LNCAP (cell line): ENCODE data around the gene DNHD1.
A peak's percentile ranks its signal among the peaks of the same experiment; 100 is the strongest.

Experiments used
- TF ChIP-seq, protein P1 (sequence below): fragments of 450-650 bp; IDR thresholded peaks from 2 replicates; pipeline ENCODE4 v1.5.1; 2017; ENCODE audit warnings: mild to moderate bottlenecking

DNHD1 gene

DNA sequence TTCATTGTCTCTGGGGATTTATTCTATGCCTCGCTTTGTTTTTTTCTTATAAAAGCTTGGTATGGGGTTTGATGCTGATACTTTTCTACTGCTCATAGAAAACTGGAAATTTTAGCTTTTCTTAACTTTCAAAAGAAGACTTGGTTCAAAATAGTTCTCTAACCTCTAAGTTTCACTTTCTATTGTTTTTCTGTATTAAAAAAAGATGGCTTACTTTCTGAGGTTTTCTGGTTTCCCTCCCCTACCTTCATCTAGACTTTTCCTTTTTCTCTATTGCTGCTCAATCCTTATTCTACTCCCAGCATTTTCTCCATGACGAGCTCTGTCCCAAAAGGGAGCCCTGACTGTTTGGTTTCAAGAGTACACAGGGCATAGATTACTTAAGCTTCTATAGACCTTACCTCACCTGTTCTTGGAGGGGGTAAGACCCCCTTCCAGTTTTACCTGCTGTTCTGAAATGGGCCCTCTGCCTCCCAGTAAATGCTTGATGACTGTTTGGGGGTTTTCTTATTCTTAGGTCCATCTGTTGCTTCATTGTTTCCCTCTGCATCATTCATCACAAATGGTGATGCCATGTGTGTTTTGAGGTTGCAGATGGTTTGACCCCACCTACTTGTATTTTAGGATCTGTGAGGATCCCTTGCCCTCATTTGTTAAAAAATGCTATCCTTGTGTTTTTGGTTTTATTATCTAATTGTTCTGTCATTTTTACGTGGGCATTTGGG lies 29.5 kb downstream of the DNHD1 start:
- TF ChIP-seq, protein P1, sequence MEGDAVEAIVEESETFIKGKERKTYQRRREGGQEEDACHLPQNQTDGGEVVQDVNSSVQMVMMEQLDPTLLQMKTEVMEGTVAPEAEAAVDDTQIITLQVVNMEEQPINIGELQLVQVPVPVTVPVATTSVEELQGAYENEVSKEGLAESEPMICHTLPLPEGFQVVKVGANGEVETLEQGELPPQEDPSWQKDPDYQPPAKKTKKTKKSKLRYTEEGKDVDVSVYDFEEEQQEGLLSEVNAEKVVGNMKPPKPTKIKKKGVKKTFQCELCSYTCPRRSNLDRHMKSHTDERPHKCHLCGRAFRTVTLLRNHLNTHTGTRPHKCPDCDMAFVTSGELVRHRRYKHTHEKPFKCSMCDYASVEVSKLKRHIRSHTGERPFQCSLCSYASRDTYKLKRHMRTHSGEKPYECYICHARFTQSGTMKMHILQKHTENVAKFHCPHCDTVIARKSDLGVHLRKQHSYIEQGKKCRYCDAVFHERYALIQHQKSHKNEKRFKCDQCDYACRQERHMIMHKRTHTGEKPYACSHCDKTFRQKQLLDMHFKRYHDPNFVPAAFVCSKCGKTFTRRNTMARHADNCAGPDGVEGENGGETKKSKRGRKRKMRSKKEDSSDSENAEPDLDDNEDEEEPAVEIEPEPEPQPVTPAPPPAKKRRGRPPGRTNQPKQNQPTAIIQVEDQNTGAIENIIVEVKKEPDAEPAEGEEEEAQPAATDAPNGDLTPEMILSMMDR: no peak

DNA sequence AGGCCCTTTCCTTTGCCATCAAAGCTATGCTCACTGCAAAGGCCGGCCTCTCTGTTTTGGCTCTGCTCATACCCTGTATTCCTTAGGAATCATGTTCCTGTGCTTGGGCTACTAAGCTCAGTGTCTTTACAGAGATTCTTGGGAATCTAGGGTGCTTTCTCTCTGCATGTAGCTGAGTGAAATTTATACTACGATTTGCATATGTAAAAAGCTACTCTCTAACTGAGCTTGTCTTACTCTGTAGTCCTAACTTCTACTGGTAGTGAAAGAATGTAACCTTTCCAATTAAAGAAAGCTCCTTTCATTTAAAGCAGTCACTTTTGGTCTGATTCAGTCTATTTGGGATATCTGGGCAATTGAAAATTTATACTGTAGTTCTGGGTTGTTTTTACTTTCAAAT lies 32.2 kb downstream of the DNHD1 start:
- TF ChIP-seq, protein P1: no peak

DNA sequence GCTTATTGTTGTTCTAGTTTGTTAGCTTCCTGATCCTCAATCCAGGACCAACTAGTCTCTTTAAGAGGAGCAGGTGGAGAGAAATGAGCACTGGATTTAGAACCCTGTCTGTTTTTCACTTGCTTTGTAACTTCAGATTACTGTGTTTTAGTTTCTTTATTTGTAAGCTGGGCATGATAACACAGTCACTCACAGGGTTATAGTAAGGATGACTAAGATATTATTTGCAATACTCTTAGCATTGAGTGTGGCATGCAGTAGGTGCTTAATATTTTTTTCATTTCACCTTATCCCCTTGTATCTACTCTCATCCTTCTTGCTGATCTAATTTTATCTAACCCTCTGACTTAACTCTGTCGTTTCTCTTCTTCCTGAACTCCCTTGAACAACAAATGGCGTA lies 33.8 kb downstream of the DNHD1 start:
- TF ChIP-seq, protein P1: no peak

DNA sequence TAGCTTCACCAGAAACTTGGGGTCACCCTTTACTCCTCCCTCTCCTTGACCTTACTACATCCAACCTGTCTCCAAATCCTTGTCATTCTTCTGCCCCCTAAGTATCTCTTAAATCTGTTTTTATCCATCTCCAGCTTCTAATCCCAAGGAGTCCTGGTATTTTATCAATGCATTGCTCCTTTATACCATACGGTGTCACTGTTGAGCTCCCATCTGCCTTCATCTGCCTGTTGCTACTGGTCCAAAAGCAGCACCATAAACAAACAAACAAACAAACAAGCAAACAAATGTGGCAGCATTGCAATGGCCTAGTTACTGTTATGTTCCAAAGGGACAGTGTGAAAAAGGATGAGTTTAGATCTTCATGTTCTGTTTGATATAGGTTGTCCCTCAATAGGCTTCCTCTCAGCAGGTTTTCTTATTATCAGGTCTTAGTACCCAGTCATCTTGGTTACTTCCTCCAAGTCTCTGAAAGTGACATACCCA lies 34.2 kb downstream of the DNHD1 start:
- TF ChIP-seq, protein P1: peak; percentile 82

DNA sequence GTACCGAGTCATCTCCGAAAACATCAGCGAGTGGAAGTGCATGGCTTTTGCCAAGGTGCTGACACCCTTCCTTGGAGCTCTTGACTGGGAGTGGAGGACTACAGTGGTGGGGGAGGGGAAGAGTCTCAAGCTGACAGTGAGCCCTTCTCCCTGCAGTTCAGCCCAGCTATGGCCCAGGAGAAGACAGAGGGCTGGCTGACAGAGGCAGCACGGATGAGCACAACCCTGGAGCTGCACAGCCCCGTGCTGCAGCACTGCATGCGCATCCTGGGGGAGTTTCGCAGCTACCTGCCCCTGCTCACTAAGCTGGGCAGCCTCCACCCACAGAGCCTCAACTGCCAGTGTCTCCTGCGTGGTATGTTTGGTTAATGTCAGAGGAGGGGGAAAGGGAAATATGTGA lies 41.4 kb downstream of the DNHD1 start:
- TF ChIP-seq, protein P1: no peak

DNA sequence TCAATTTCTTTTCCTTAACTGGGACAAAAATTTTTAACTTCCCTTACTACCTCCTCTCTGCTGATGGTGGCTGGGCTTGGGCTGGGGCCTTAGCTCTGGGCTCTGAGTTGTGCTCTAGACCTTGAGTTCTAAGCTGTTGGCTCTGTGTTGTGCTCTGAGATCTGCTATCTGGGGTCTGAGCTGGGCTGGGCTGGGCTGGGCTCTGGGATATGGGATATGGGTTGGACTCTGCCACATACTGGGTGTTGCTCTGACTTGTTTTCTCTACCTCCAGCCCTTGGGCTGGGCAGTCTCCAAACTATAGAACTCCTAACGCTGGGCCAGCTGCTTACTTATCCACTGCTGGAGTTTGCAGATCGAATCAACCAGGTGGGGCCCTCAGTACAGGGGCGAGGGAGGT lies 41.9 kb downstream of the DNHD1 start:
- TF ChIP-seq, protein P1: no peak

DNA sequence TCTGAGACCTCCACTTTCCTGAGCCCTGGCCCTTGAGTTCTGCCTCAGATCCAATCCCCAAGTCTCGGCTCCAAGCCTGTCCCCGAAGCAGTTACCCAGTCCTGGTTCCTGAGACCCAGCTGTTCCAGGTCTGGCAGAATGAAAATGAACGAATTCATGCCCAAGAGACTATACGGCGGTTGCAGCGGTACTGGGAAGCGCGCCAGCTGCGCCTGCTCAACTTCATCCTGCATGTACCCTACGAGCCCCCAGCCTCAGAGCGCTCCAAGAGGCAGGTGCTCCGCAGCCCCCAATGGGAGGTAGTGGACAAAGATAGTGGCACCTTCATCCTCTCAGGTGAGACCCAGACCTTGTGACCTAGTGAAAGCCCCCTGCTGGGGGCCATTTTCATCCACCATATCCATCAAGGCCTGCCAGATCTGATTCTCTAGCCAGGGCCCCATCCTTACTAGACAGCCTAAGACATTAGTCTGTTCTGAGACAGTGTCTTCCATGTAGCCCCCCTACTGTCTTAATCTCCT lies 42.7 kb downstream of the DNHD1 start:
- TF ChIP-seq, protein P1: no peak
